Body of pancreas (tissue), 4 donors: ENCODE results near the gene ZNF239. TPM values are rescaled to one million over a fixed set of nuclear protein-coding genes. Genes with fewer than 3 reads are reported as not detected.

Experiments
- ATAC-seq: fragments of 150-250 bp; one replicate; pipeline ENCODE4 v1.9.1; 2016
- DNase-seq, 4 donors: peaks; one replicate each; pipeline ENCODE4 v3.0.0-alpha.2; 2019
- H3K27ac ChIP-seq, 4 donors: fragments of 200-600 bp; sonication (generic); 1 replicate in 3 of 4; 2 replicates in 1 of 4; pipeline versions ENCODE4 v1.5.1 to v1.6.1; 2016 to 2019; ENCODE audit warnings: mild to moderate bottlenecking in 1 of 4, mixed read lengths in 1 of 4, moderate library complexity in 1 of 4
- H3K27me3 ChIP-seq, 2 donors: fragments of 200-600 bp; sonication (generic); one replicate each; pipeline ENCODE4 v1.6.0; 2016; ENCODE audit warnings: mild to moderate bottlenecking in 1 of 2
- H3K36me3 ChIP-seq, 2 donors: fragments of 200-600 bp; sonication (generic); replicated peaks in 1 of 2; 2 replicates each; pipeline ENCODE4 v1.5.1; 2016; ENCODE audit warnings: low read depth in 2 of 2; ENCODE audit not compliant: insufficient read depth in 1 of 2
- H3K4me1 ChIP-seq: fragments of 200-600 bp; sonication (generic); one replicate; pipeline ENCODE4 v1.6.0; 2016
- H3K4me3 ChIP-seq, 2 donors: fragments of 200-600 bp; sonication (generic); 1 replicate in 1 of 2; 2 replicates in 1 of 2; pipeline ENCODE4 v1.5.1; 2016 to 2019
- H3K9me3 ChIP-seq, 3 donors: fragments of 200-600 bp; sonication (generic); 1 replicate in 2 of 3; 2 replicates in 1 of 3; pipeline ENCODE4 v1.5.1; 2016
- POLR2A ChIP-seq, 3 donors: fragments of 450-650 bp; IDR thresholded peaks; one replicate each; pipeline ENCODE4 v1.6.1; 2016; ENCODE audit warnings: antibody characterized with exemption in 3 of 3, mild to moderate bottlenecking in 2 of 3
- WGBS, 2 donors: methylation state at CpG; one replicate each; pipeline ENCODE4 v1.1.5; 2017; 5-methylcytosine and 5-hydroxymethylcytosine counted together
- intact Hi-C: fragments of 100-400 bp; cut with DNase I; formaldehyde crosslinking; loops from one replicate; pipeline ENCODE4 v1.15.1; 2023
- total RNA-seq, 2 donors: library from RNA; depleted of rRNA; stranded (reverse); fragments of >200 nt; gene quantifications; one replicate each; pipeline ENCODE4 v1.1.0, GENCODE V29; 2016
- TF ChIP-seq, protein P1 (sequence below), 7 experiments: fragments of 450-650 bp in 4 of 7; fragments of 200-600 bp in 3 of 7; sonication (generic) in 3 of 7; IDR thresholded peaks; one replicate each; pipeline ENCODE4 v1.5.1; 2016 to 2019; ENCODE audit warnings: antibody characterized with exemption in 7 of 7

Gene ZNF239
- total RNA-seq, 2 donors from 2014 or later = 4.9 to 10.2 TPM

DNA sequence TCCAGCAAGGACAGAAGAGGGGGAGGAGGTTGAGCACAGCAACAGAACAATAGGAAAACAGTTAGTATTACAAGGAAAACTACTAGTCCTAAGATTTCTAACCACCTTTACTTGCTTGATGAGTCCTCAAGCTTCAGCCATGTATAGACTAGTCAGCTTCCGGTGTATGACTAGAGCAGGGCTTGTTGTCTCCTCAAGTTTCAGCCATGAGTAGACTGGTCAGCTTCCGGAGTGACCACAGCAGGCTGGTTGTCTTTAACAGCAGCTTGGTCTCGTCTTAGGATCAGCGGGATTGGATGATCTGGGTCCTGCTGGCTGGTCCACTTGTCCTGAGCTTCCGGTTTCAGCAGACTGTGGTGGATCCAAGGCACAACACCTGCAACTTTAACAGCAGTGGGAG, 10.6 kb upstream of the ZNF239 start:
- no peak for DNase-seq
- Histone ChIP-seq H3K4me1 (no peaks in the 10 kb centered on the region), H3K4me3 (no peak overlapping the region), H3K9me3 (no peaks in the 10 kb centered on the region), H3K36me3 (no peaks in the 10 kb centered on the region), H3K27ac (no peak overlapping the region), H3K27me3 (no peaks in the 10 kb centered on the region)
- ATAC-seq = no peak
- intact Hi-C loops = no loop called here
- TF ChIP-seq, protein P1, sequence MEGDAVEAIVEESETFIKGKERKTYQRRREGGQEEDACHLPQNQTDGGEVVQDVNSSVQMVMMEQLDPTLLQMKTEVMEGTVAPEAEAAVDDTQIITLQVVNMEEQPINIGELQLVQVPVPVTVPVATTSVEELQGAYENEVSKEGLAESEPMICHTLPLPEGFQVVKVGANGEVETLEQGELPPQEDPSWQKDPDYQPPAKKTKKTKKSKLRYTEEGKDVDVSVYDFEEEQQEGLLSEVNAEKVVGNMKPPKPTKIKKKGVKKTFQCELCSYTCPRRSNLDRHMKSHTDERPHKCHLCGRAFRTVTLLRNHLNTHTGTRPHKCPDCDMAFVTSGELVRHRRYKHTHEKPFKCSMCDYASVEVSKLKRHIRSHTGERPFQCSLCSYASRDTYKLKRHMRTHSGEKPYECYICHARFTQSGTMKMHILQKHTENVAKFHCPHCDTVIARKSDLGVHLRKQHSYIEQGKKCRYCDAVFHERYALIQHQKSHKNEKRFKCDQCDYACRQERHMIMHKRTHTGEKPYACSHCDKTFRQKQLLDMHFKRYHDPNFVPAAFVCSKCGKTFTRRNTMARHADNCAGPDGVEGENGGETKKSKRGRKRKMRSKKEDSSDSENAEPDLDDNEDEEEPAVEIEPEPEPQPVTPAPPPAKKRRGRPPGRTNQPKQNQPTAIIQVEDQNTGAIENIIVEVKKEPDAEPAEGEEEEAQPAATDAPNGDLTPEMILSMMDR (IDR thresholded peaks at IDR 0.05) = no peak
- TF ChIP-seq POLR2A (IDR thresholded peaks at IDR 0.05) = no peak
- WGBS, 2 donors = 76 to 77% methylated on average over 4 to 5 of the region's 5 CpGs

DNA sequence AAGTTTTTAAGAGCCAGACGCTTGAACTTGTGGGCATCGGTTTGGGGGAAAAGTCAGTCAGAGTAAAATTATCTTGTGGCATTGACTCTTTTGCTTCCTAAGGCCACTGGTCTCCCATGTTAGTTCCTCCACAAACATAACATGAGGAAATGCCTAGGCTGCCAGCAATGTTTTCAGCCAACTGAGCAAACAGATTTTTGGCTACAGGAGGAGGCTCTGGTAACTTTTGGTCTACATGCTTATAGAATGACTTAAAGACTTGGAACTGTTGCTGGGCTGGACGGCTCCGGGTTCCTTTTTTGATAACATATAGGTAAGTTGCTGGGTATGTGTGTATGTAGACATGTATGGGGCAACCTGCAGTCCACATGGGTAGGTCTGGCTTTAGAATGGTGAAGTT, 9.6 kb upstream of the ZNF239 start:
- H3K27ac ChIP-seq = no peak overlapping the region
- intact Hi-C loops = no loop called here
- no peaks in the 10 kb centered on the region for H3K36me3 ChIP-seq
- ATAC-seq = no peak
- H3K9me3 ChIP-seq = no peaks in the 10 kb centered on the region
- 61 to 92% methylated on average over 4 of the region's 4 CpGs for WGBS, 2 donors
- no peaks in the 10 kb centered on the region for H3K27me3 ChIP-seq
- no peak overlapping the region for H3K4me3 ChIP-seq
- no peaks in the 10 kb centered on the region for H3K4me1 ChIP-seq
- DNase-seq = no peak
- TF ChIP-seq POLR2A (IDR thresholded peaks at IDR 0.05) = no peak
- TF ChIP-seq, protein P1 (IDR thresholded peaks at IDR 0.05) = no peak

DNA sequence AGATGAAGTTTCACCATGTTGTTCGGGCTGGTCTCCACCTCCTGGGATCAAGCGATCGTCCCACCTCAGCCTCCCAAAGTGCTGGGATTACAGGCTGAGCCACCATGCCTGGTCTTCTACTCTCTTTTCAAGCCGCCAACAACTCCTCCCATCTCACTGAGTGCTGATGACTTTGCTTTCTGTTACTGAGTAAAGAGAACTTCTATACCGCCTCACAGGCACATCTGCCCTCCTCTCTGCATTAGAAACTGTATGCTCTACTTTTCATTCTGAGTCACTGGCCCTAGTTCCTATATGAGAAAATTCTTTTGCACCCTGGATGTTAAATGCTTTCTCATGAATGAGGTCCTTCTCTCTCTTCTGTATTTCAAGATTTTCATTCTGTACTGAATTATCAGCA, 2.2 kb upstream of the ZNF239 start:
- ATAC-seq (no peak), DNase-seq (no peak)
- Histone ChIP-seq H3K27ac (no peak overlapping the region), H3K4me3 (no peak overlapping the region), H3K9me3 (no peaks in the 10 kb centered on the region), H3K4me1 (peaks cover 16% of the 10 kb centered on the region), H3K27me3 (no peaks in the 10 kb centered on the region), H3K36me3 (no peaks in the 10 kb centered on the region)
- WGBS, 2 donors = 93 to 94% methylated on average over 4 to 5 of the region's 5 CpGs
- no peak for TF ChIP-seq POLR2A (IDR thresholded peaks at IDR 0.05)
- TF ChIP-seq, protein P1 (IDR thresholded peaks at IDR 0.05) = no peak
- intact Hi-C loops = no loop called here

DNA sequence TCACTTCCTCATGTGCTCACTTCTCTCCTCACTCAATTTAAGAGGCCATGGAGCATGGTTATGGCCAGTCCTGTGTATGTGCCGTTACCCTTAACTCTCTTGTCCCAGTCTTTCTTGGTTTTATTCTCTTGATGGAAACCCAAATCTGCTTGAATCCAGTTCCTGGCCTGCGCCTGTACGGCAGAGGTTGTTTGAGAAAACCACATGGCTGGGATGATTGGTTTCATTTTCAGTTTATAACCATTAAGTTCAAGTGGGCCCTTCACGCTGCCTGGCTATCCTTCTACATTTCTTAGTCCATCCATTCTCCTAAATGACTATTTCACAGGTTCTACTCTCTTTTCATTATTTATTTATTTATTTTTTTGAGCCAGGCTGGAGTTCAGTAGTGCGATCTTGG, 1.6 kb upstream of the ZNF239 start:
- Histone ChIP-seq H3K4me3 (no peak overlapping the region), H3K9me3 (no peaks in the 10 kb centered on the region), H3K27me3 (no peaks in the 10 kb centered on the region), H3K4me1 (peaks cover 16% of the 10 kb centered on the region), H3K36me3 (no peaks in the 10 kb centered on the region), H3K27ac (no peak overlapping the region)
- TF ChIP-seq, protein P1 (IDR thresholded peaks at IDR 0.05) = no peak
- no peak for TF ChIP-seq POLR2A (IDR thresholded peaks at IDR 0.05)
- intact Hi-C loops = no loop called here
- DNase-seq (no peak), ATAC-seq (no peak)
- WGBS, 2 donors = 92 to 96% methylated on average over 5 of the region's 5 CpGs

DNA sequence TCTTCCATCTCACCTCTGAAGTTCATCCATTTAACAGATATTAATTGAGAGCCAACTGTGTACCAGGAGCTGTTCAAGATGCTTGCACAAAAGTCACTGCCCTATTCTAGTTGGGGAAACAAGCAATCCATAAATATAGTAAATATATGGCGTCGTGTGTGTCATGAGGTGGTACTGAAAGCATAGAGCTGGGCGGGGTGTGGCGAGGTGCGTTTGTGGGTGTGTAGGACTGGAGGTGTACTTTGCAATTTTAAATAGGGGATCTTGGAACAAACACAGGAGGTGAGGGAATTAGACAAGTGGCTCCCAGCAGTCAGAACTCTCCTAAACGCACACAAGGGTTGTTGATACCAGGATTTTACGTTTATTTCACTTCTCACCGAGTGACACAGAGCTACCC, 490 bp upstream of the ZNF239 start:
- DNase-seq (no peak), ATAC-seq (no peak)
- no peaks in the 10 kb centered on the region for H3K27me3 ChIP-seq
- peaks cover 16% of the 10 kb centered on the region for H3K4me1 ChIP-seq
- no peaks in the 10 kb centered on the region for H3K9me3 ChIP-seq
- intact Hi-C loops = no loop called here
- H3K36me3 ChIP-seq = no peaks in the 10 kb centered on the region
- 78 to 88% methylated on average over 8 of the region's 8 CpGs for WGBS, 2 donors
- no peak overlapping the region for H3K27ac ChIP-seq
- TF ChIP-seq, protein P1 (IDR thresholded peaks at IDR 0.05) = no peak
- TF ChIP-seq POLR2A (IDR thresholded peaks at IDR 0.05) = no peak
- H3K4me3 ChIP-seq = peak overlapping the region in 1 of 2 donors; percentile 38
